Endothelial cell (in vitro differentiated cells): Measurements from ENCODE around the gene ANXA11. TPM values are rescaled to one million over a fixed set of nuclear protein-coding genes. Genes with fewer than 3 reads are reported as not detected.

Experiments
- DNase-seq: peaks from one replicate; pipeline ENCODE4 v3.0.0; 2021; ENCODE audit warnings: low spot score
- H3K27ac Mint-ChIP-seq: one replicate; pipeline ENCODE4 v1.8.0; 2021; ENCODE audit warnings: mixed read lengths, inconsistent platforms; ENCODE audit not compliant: unreplicated experiment
- H3K27me3 Mint-ChIP-seq: one replicate; pipeline ENCODE4 v1.8.0; 2021; ENCODE audit warnings: mild to moderate bottlenecking, moderate library complexity, mixed read lengths, inconsistent platforms; ENCODE audit not compliant: unreplicated experiment
- H3K36me3 Mint-ChIP-seq: one replicate; pipeline ENCODE4 v1.8.0; 2021; ENCODE audit warnings: mild to moderate bottlenecking, low read depth, mixed read lengths, inconsistent platforms; ENCODE audit not compliant: unreplicated experiment
- H3K4me1 Mint-ChIP-seq: one replicate; pipeline ENCODE4 v1.8.0; 2021; ENCODE audit warnings: mild to moderate bottlenecking, mixed read lengths, inconsistent platforms; ENCODE audit not compliant: unreplicated experiment
- H3K4me3 Mint-ChIP-seq: one replicate; pipeline ENCODE4 v1.8.0; 2021; ENCODE audit warnings: mild to moderate bottlenecking, mixed read lengths, inconsistent platforms; ENCODE audit not compliant: unreplicated experiment
- H3K9me3 Mint-ChIP-seq: one replicate; pipeline ENCODE4 v1.8.0; 2021; ENCODE audit warnings: mixed read lengths, inconsistent platforms; ENCODE audit not compliant: unreplicated experiment
- total RNA-seq: library from RNA; stranded (reverse); fragmentation: NEBNext Ultra II Directional; extraction: Animal tissue kit (Norgen Biotek cat#: 25700); gene quantifications from one replicate; pipeline ENCODE4 v1.2.1, GENCODE V29; 2021; ENCODE audit not compliant: unreplicated experiment
- TF ChIP-seq, protein P1 (sequence below): fragments of 200-600 bp; sonication (generic); IDR thresholded peaks from one replicate; pipeline ENCODE4 v1.5.0; 2021; ENCODE audit warnings: antibody characterized with exemption; ENCODE audit not compliant: unreplicated experiment

ANXA11 gene
- total RNA-seq, 1 donor from 2014 or later = 133 TPM

DNA sequence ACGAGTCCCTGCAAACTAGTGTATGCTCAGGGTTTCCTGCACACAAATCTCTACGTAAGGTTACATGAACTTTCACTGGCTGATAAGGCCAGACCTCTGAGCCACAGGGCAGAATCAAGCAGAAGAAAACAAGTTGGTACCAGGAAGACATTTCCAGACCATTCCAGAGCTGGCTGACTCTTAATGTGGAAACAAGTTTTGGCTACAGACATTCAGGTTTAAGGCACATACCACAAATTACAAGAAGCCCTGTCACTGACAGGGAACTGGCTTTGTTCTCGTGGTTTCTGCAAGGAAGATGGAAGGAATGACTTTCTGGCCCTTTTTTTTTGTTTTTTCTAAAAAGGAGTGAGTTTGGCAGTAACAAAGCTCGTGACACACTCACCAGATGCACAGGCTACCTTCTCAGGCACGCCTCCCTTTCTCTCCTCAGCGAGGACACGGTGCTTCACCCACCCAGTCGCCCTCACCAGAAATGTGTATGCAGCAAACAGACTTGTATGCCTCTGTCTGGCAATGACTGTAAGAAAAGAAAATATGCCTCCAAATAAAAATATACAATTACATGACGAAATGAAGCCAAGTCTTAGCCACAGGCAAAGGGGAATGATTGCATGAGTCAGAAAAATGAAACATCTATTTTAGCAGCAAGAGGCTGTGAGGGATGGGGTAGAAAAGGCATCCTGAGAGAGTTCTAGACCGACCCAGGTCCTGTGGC lies 50.2 kb downstream of the ANXA11 start:
- Mint-ChIP-seq H3K9me3 (no peaks in the 10 kb centered on the region), H3K4me1 (peaks cover 9% of the 10 kb centered on the region), H3K27me3 (peaks cover 14% of the 10 kb centered on the region), H3K4me3 (peak overlapping the region; percentile 30), H3K27ac (no peak overlapping the region), H3K36me3 (peaks cover 53% of the 10 kb centered on the region)
- no peak for DNase-seq
- TF ChIP-seq, protein P1, sequence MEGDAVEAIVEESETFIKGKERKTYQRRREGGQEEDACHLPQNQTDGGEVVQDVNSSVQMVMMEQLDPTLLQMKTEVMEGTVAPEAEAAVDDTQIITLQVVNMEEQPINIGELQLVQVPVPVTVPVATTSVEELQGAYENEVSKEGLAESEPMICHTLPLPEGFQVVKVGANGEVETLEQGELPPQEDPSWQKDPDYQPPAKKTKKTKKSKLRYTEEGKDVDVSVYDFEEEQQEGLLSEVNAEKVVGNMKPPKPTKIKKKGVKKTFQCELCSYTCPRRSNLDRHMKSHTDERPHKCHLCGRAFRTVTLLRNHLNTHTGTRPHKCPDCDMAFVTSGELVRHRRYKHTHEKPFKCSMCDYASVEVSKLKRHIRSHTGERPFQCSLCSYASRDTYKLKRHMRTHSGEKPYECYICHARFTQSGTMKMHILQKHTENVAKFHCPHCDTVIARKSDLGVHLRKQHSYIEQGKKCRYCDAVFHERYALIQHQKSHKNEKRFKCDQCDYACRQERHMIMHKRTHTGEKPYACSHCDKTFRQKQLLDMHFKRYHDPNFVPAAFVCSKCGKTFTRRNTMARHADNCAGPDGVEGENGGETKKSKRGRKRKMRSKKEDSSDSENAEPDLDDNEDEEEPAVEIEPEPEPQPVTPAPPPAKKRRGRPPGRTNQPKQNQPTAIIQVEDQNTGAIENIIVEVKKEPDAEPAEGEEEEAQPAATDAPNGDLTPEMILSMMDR = no peak

- Mint-ChIP-seq H3K4me3 (peak overlapping the region; percentile 30), H3K36me3 (peaks cover 47% of the 10 kb centered on the region), H3K9me3 (no peaks in the 10 kb centered on the region), H3K27ac (no peak overlapping the region), H3K27me3 (peaks cover 13% of the 10 kb centered on the region), H3K4me1 (peaks cover 9% of the 10 kb centered on the region)
- TF ChIP-seq, protein P1 = no peak
- no peak for DNase-seq
These were observed 50.7 kb downstream of the ANXA11 start for GRCh38 chr10:80154626-80154977.

DNA sequence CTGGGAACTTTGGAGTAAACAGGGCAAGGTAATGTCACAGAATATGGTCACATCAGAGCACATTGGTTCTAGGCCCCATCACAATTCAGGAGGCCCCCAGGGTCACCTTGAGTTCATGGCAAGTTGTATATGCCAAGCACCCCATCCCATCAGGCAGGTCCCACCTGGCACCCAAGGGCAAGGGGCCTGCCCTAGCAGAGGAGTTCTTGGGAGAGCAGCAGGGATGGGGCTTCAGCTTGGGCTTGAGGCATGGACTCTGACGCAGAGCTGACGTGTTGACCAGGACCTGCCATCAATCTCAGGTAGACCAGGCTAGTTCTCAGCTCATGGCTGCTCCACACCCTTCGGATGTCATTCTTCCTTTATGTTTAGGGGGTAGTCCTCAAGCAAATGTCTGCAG lies 51.9 kb downstream of the ANXA11 start:
- DNase-seq = no peak
- TF ChIP-seq, protein P1 = no peak
- Mint-ChIP-seq H3K27ac (no peak overlapping the region), H3K4me3 (no peak overlapping the region), H3K27me3 (peaks cover 11% of the 10 kb centered on the region), H3K9me3 (no peaks in the 10 kb centered on the region), H3K4me1 (peaks cover 3% of the 10 kb centered on the region), H3K36me3 (peaks cover 36% of the 10 kb centered on the region)

DNA sequence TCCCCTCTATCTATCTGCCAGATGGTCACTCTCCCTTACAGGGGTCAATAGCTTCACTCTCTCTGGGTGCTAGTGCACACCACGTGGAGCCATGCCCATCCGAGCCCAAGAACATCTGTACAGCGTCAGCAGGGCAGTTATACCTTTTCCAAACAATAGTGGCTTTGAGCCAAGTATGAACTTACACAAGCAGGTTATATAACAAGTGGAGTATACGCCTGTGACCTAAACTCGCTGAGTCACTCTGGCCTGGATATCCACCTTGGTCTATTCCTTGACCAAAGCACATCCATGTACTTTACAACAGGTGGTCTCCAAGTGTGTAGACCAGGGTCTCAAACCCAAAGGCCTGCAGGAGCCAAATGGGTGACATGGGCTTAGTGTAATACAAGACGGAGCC lies 52.5 kb downstream of the ANXA11 start:
- peaks cover 34% of the 10 kb centered on the region for H3K36me3 Mint-ChIP-seq
- H3K27me3 Mint-ChIP-seq = peaks cover 11% of the 10 kb centered on the region
- DNase-seq = no peak
- no peaks in the 10 kb centered on the region for H3K9me3 Mint-ChIP-seq
- no peak overlapping the region for H3K4me3 Mint-ChIP-seq
- TF ChIP-seq, protein P1 = no peak
- H3K27ac Mint-ChIP-seq = no peak overlapping the region
- peaks cover 3% of the 10 kb centered on the region for H3K4me1 Mint-ChIP-seq

GRCh38 chr10:80150172-80150571 lies 55.2 kb downstream of the ANXA11 start:
- H3K4me3 Mint-ChIP-seq = no peak overlapping the region
- peaks cover 9% of the 10 kb centered on the region for H3K36me3 Mint-ChIP-seq
- H3K27ac Mint-ChIP-seq = no peak overlapping the region
- peaks cover 5% of the 10 kb centered on the region for H3K27me3 Mint-ChIP-seq
- DNase-seq = no peak
- no peaks in the 10 kb centered on the region for H3K4me1 Mint-ChIP-seq
- H3K9me3 Mint-ChIP-seq = no peaks in the 10 kb centered on the region
- TF ChIP-seq, protein P1 = no peak
